HG02763 (cell line): ENCODE measurements around the gene ZG16.
"Not testable (repeated sequence)": the region's sequence is repeated elsewhere in the genome, so short reads cannot be mapped to it uniquely, and the experiment has no call there.

ENCODE experiments used
- ATAC-seq: cut with Tn5 transposase; IDR thresholded peaks from one replicate; pipeline ENCODE4 v1.9.1; 2021; ENCODE audit warnings: mild to moderate bottlenecking, moderate library complexity; ENCODE audit not compliant: unreplicated experiment

The ZG16 gene, protein sequence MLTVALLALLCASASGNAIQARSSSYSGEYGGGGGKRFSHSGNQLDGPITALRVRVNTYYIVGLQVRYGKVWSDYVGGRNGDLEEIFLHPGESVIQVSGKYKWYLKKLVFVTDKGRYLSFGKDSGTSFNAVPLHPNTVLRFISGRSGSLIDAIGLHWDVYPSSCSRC

DNA sequence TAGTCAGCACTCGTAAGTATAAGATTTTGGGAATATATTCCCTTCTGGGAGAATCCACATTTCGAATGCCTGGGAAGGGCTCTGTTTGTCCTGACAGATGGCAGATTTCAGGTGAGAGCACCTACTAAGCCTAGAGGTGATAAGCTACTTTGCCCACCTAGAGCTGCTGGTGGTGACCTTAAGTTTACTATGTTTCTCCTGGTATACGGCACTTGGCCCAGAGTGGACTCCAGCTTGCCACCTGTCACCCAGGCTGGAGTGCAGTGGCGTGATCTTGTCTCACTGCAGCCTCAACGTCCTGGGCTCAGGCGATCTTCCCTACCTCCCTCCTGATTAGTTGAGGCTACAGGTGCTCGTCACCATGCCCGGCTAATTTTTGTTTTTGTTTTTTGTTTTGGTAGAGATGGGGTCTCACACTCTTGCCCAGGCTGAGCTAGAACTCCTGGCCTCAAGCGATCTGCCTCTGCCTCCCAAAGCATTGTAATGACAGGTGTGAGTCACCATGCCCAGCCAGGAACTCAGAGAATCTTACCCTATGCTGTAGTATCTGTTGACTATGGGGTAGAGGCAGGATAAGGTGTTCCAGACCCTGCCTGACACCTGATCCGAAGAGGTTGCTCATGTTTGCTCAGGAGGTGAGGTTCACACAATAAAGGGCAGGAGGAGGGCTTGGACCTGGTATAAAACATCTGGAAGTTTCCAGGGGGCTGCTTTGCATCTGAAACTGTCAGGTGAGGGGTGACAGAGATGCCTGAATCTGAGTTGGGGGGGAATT lies at the start of gene ZG16:
Gene ZG16 (plus strand): TSS at position 681 of the 775 bp plus-strand sequence. CDS start 1,011 bp downstream, outside the sequence.
- ATAC-seq = no peak

DNA sequence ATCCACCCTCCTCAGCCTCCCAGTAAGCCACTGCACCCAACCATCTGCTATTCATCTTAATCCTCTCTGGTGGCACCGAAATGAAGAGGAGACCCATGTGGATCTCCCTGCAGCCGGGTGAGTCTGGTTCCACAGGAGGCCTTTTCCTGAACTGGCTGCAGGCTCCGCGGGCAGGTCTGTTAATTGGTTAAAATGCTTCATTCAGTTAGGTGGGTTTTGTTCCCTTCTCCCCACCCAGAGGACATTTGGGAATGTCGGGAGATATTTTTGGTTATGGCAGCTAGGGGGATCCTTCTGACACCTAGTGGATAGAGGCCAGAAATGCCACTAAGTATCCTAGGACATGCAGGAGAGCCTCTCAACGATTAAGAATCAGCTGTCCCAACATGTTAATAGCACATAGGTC lies 48.9 kb upstream of the ZG16 start:
- no peak for ATAC-seq

DNA sequence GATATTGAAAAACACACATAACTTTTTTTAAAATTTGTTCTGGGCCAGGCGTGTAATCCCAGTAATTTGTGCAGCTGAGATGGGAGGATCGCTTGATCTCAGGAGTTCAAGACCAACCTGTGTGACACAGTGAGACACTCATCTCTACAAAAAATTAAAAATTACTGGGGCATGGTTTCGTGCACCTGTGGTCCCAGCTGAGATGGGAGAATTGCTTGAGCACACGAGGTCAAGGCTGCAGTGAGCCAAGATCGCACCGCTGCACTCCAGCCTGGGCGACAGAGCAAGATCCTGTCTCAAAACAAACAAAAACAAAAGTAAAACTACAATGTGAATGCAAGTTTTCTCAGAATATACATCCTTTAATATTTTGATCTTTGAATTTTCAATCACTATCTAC lies 47.4 kb upstream of the ZG16 start:
- ATAC-seq = no peak

DNA sequence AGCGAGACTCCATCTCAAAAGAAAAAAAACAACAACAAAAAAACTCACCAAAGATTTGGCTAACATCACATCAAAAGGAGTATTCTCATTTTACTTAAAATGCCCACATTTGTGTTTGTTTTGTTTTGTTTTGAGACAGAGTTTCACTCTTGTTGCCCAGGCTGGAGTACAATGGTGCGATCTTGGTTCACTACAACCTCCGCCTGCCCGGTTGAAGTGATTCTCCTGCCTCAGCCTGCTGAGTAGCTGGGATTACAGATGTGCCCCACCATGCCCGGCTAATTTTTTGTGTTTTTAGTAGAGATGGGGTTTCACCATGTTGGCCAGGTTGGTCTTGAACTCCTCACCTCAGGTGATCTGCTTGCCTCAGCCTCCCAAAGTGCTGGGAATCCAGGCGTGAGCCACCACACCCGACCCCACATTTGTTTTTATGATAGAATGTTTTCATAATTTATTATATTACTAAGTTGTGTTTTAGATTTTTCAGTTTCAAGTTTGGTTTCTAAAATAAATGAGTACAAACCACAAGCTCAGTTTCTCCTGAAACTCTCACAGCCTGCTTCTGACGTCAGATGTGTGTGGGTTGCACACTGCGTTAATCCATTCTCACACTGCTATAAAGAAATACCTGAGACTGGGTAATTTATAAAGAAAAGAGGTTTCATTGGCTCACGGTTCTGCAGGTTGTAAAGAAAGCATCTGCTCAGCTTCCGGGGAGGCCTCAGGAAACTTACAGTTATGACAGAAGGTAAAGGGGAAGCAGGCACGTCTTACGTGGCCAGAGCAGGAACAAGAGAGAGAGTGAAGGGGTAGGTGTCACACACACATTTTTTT lies 46.1 kb upstream of the ZG16 start:
- ATAC-seq = not testable (repeated sequence)

DNA sequence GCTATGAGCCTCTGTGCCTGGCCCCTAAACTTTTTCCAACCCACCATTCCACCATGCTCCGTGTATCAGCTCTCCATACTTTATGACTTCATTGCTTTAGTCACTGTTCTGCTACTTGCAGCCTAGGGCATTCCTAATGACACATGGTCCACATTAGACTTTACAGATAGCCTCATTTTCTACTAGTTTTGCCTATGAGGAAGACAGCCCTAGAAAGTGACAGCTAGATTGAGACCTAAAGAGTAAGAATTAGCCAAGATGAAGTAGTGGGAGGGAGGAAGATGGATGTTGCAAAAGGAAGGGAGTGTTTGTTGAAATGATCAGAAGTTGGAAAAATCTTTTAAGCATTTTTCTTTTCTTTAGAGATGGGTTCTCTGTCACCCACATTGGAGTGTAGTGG lies 43.3 kb upstream of the ZG16 start:
- ATAC-seq = no peak

DNA sequence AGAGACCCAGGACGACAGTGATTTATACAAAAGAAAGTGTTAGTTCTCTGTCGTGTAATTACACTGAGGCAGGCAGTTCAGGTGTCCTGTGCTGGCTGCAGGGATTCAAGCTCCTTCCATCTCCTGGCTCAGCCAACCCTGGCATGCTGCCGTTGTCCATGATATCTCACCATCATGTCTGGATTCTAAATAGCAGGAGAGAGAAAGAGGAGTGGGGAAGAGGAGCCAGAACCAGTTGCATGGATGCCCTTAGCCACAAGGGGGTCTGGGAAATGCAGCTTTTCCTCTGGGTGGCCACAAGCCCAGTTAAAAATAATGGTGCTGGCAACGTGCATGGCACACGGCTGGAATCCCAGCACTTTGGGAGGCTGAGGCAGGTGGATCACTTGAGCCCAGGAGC lies 41.9 kb upstream of the ZG16 start:
- no peak for ATAC-seq

- no peak for ATAC-seq
Observed at GRCh38 chr16:29736764-29737163, 41.3 kb upstream of the ZG16 start.

DNA sequence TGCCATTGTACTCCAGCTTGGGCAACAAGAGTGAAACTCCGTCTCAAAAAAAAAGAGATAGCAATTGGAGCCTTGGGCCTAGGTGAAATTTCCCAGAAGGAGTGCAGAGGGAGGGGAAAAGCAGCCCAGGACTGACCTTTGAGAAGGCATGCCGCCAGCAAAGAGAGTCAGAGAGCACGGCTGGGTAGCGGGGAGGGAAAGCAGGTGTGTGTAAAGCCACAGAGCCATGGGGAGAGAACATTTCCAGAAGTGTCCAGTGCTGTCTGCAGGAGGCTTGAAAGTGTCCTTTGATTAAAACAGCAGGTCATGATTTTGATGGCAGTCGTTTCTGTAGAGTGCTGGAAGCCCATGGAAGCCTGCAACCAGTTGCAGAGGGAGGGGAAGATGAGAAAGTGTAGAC lies 40.3 kb upstream of the ZG16 start:
- ATAC-seq = no peak

DNA sequence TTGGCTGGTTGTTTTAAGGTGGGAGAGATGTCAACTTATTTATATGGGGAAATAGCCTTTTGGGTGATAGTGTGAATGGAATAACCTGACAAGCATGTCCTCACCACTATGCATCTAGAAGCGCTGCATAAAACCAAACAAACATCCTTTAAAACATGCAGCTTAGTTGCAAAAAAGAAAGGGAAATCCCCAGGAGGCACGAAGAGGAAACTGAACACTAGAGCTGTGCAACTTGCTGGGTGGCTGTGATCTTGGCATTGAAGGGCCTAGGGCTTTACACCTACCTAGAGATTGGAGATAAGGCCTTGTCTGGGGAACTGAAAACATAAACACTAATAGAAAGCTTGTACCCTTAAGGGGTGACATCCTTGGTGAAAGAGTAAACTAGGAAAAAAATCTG lies 39.5 kb upstream of the ZG16 start:
- ATAC-seq = no peak

- ATAC-seq = not testable (repeated sequence)
Observed at GRCh38 chr16:29739927-29740629, 38.0 kb upstream of the ZG16 start.

DNA sequence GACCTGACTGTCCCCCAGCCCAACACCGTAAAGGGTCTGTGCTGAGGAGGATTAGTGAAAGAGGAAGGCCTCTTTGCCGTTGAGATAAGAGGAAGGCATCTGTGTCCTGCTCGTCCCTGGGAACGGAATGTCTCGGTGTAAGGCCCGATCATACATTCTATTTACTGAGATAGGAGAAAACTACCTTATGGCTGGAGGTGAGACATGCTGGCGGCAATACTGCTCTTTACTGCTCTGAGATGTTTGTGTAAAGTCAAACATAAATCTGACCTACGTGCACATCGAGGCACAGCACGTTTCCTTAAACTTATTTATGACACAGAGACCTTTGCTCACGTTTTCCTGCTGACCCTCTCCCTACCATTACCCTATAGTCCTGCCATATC lies 37.4 kb upstream of the ZG16 start:
- not testable (repeated sequence) for ATAC-seq

GRCh38 chr16:29742683-29743275 lies 35.3 kb upstream of the ZG16 start:
- no peak for ATAC-seq

- no peak for ATAC-seq
Observed at GRCh38 chr16:29743475-29743826, 34.6 kb upstream of the ZG16 start.

GRCh38 chr16:29743827-29744531 lies 34.1 kb upstream of the ZG16 start:
- no peak for ATAC-seq

DNA sequence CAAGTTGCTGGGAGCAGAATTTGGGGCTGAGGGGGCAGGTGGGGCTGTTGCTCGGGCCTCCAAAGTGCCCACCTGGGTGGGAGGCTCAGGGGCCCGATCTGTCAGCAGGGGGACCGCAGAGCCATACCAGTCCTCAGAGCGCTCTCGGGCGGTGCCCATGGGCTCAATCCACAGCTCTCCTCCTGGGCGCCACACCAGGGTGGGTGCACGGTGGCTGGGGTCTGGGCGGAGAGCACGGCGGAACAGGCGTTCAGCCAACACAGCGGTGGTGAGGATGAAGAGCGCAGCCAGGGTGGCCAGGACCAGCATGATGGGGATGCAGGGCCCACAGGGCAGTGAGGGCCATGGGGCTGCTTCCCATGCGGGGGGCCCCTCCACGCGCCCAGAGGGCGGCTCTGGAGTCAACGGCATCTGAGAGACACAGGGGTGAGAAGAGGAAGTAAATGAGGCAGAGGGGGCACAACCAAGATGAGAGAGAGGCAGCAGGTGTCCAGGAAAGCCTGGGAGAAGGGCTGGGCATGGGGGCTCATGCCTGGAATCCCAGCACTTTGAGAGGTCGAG lies 33.4 kb upstream of the ZG16 start:
- no peak for ATAC-seq

DNA sequence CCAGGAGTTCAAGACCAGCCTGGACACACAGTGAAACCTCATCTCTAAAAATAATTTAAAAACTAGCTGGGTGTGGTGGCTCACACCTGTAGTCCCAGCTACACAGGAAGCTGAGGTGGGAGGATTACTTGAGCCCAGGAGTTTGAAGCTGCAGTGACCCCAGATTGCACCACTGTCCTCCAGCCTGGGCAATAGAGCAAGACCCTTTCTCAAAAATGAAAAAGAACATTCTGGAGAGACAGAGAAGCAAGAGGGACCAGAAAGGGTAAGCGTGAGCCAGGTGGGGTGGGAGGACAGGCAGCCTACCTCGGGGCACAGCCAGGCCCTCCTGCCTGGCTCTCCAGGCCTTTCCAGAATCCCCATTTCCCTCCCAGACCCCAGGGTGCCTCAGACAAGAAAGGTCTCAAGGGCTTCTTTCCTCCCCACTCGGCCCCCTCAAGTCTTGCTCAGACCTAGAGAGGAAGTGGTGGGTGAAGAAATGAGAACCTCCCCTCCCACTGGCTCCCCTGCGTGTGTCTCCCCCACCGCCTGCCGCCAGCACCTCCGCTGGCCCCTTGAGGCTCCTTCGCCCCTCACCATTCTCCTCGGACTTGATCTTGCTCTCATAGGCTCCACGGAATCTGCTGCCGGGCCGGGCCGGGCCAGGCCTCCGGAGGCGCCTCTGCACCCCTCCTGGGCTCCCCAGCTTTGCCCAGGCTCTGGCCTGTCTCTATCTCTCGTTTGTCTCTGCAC lies 32.8 kb upstream of the ZG16 start:
- peak; percentile 25 for ATAC-seq

DNA sequence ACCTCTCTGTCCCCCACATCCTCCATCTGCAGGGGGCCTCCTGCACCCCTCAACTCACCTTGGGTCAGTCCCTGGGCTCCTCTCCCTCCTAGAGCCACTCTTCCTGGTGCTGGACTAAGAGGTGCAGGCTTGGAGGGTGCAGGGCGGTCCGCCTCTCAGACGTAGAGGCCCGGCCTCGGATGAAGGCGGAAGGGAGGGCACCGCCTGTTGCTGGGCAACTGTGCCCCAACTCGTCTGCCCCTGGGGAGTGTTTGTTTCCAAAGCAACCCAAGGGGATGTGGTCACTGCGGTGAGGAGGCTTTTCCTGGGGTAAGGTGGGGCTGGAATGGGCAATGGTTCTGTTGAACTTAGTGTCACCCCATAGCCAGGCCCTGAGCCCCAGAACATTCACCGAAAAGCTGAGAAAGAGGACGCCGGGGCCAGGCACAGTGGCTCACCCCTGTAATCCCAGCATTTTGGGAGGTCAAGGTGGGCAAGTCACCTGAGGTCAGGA lies 32.2 kb upstream of the ZG16 start, which contains the start of gene C16orf54:
Gene C16orf54 (minus strand): TSS at position 138 of the 493 bp plus-strand sequence. CDS start 1,039 bp downstream, outside the sequence.
- ATAC-seq = peak; percentile 64

- ATAC-seq = not testable (repeated sequence)
Observed at GRCh38 chr16:29746518-29746917, 31.5 kb upstream of the ZG16 start.
